Camera-type eye (tissue), 1 donor: ENCODE data around the gene SKOR2. TPM values are rescaled to one million over a fixed set of nuclear protein-coding genes. Genes with fewer than 3 reads are reported as not detected.

ENCODE experiments used
- total RNA-seq: library from RNA; depleted of rRNA; stranded (reverse); fragments of >200 nt; gene quantifications from one replicate; pipeline ENCODE4 v1.2.3, GENCODE V29; 2014

SKOR2 gene
- 1.2 TPM for total RNA-seq

GRCh38 chr18:47251289-47252120 lies at the start of gene SKOR2:
SKOR2 (minus strand) TSS chr18:47251660; CDS start chr18:47249183, 2,477 bp downstream.

GRCh38 chr18:47175898-47176575 lies 75.4 kb downstream of the SKOR2 start, which contains the start of gene IER3IP1:
IER3IP1 (minus strand) TSS chr18:47176364; CDS start chr18:47176277, 87 bp downstream.

Other genes starting within 250 kb of the SKOR2 start
- not detected for gene ELOA2, start 216.0 kb downstream of the SKOR2 start, total RNA-seq
- 50.9 TPM for gene HDHD2, start 101.2 kb downstream of the SKOR2 start, total RNA-seq
- 18.4 TPM for gene IER3IP1, start 75.3 kb downstream of the SKOR2 start, total RNA-seq